IPS-18c (cell line): Measurements from ENCODE around the gene ZBTB37.

ENCODE experiments used
- H3K4me3 ChIP-seq: 2 replicates; pipeline ENCODE4 v1.7.0; 2013; ENCODE audit warnings: low read depth, mild to moderate bottlenecking, low read length, moderate library complexity; ENCODE audit not compliant: insufficient read depth
- H3K9me3 ChIP-seq: one replicate; pipeline ENCODE4 v1.6.1; 2013; ENCODE audit warnings: mild to moderate bottlenecking, low read length, moderate library complexity; ENCODE audit not compliant: control insufficient read depth, insufficient read depth

The ZBTB37 gene

DNA sequence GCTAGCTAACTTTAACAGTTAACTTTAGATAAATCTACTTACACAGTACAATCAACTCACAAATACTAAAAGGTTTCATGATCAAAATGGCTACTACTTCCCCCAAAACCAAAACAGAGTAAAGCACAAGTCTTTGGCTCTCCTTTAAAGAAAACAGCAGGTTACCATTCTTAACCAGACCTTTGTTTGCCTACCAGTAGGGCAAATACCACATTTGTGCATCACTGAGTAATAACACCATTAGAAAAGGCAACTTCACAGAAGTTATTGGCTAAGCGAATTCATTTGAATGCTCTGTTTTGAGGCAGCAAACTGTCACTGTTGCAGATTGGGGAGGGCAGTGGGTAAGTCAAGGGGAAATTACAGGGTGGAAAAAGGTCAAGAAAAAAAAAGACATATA lies 66.3 kb downstream of the ZBTB37 start:
- Histone ChIP-seq H3K4me3 (no peak overlapping the region), H3K9me3 (no peaks in the 10 kb centered on the region)

DNA sequence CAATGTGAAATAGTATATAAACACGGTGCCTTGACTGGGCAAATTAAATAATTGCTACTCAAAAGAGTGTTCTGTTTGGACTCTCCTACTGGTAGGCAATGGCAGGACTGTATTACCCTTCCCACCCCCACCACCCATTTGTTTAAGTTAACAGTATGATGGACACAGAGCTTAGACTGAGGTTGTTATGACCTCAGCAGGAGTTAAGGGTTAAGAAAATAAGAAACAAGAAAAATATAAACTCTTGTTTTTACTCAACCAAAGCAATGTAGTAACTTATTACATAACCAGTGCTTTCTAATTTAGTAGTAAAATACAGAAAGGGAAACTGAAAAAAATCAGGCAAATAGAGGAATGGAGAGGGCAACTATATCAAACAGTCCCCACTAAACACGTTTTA lies 68.9 kb downstream of the ZBTB37 start:
- Histone ChIP-seq H3K9me3 (no peaks in the 10 kb centered on the region), H3K4me3 (no peak overlapping the region)

DNA sequence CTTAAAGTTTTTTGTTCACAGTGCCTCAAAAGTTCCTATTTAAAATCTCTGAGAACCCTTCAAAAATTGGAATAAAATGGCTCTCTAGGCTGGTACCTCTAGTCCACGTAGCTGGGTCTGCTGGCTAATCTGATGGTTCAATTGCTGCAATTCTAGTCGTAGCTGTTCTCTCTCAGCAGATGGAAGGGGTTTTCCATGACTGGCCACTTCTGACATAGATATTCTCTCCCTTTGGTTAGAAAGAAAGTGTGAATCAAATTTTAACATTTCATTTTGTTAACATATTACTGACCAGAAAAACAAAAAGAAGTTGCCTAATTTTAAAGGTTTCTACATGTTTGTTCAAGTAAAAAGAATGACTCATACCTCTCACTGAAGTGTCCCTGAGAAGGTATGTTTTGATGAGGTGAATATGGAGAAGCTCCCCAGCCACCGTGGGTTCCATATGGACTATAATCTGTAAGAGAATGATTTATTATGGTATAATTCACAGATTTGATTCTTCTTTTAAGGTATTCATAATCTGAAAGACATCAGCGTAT lies 78.3 kb downstream of the ZBTB37 start:
- no peaks in the 10 kb centered on the region for H3K9me3 ChIP-seq
- no peak overlapping the region for H3K4me3 ChIP-seq

DNA sequence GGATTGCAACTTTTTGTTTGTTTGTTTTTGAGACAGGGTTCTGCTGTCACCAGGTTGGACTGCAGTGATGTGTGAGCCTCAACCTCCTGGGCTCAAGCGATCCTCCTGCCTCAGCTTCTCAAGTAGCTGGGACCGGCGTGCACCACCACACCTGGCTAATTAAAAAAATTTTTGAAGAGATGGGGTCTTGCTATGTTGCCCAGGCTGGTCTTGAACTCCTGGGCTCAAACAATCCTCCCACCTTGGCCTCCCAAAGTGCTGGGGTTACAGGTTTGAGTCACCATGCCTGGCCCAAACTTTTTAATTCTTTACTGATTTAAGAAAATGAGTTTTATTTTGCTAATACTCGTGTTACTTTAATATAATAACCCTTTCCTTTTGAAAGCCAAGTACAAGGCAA lies 80.4 kb downstream of the ZBTB37 start:
- no peak overlapping the region for H3K4me3 ChIP-seq
- no peaks in the 10 kb centered on the region for H3K9me3 ChIP-seq
